Osteocyte (in vitro differentiated cells): ENCODE results near the gene ABO. TPM values are rescaled to one million over a fixed set of nuclear protein-coding genes. Genes with fewer than 3 reads are reported as not detected.

ENCODE experiments used
- DNase-seq: peaks from one replicate; pipeline ENCODE4 v3.0.0; 2021; ENCODE audit warnings: mixed read lengths; ENCODE audit not compliant: unreplicated experiment; ENCODE audit errors: extremely low spot score
- H3K27ac Mint-ChIP-seq: one replicate; pipeline ENCODE4 v1.8.0; 2021; ENCODE audit warnings: mild to moderate bottlenecking, mixed read lengths; ENCODE audit not compliant: unreplicated experiment
- H3K27me3 Mint-ChIP-seq: one replicate; pipeline ENCODE4 v1.8.0; 2021; ENCODE audit warnings: mixed read lengths; ENCODE audit not compliant: unreplicated experiment
- H3K36me3 Mint-ChIP-seq: one replicate; pipeline ENCODE4 v1.8.0; 2021; ENCODE audit warnings: mixed read lengths; ENCODE audit not compliant: unreplicated experiment
- H3K4me1 Mint-ChIP-seq: one replicate; pipeline ENCODE4 v1.8.0; 2021; ENCODE audit warnings: mixed read lengths; ENCODE audit not compliant: unreplicated experiment
- H3K4me3 Mint-ChIP-seq: one replicate; pipeline ENCODE4 v1.8.0; 2021; ENCODE audit warnings: mild to moderate bottlenecking, moderate library complexity, mixed read lengths; ENCODE audit not compliant: unreplicated experiment
- H3K9me3 Mint-ChIP-seq: one replicate; pipeline ENCODE4 v1.8.0; 2021; ENCODE audit warnings: mixed read lengths; ENCODE audit not compliant: unreplicated experiment
- total RNA-seq: library from RNA; stranded (reverse); gene quantifications from 2 replicates; pipeline ENCODE4 v1.2.1, GENCODE V29; 2021
- TF ChIP-seq, protein P1 (sequence below): fragments of 200-600 bp; sonication (generic); IDR thresholded peaks from 2 replicates; pipeline ENCODE4 v1.5.0; 2021; ENCODE audit warnings: antibody characterized with exemption, mild to moderate bottlenecking, moderate library complexity

Gene ABO
- total RNA-seq, 1 donor from 2014 or later, result not detected

DNA sequence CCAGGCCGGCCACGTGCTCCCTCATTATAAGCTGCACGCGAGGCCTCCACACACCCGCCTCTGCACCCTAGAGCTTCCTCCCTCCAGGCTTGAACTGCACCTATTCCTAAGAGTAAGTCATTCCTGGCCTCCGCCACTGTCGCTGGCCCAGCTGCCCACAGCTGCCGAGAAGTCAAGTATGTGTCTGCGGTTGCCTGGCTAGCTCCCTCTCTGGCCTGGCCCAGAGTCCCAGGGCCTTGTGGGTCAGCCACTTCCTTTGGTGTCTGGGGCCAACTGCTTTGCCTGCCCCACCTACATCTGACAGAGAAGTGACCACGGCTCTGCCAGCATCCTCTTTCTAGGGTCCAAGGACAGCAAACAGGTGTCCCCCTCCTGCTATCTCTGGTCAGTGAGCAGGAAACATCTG lies 18.3 kb downstream of the ABO start:
- TF ChIP-seq, protein P1, sequence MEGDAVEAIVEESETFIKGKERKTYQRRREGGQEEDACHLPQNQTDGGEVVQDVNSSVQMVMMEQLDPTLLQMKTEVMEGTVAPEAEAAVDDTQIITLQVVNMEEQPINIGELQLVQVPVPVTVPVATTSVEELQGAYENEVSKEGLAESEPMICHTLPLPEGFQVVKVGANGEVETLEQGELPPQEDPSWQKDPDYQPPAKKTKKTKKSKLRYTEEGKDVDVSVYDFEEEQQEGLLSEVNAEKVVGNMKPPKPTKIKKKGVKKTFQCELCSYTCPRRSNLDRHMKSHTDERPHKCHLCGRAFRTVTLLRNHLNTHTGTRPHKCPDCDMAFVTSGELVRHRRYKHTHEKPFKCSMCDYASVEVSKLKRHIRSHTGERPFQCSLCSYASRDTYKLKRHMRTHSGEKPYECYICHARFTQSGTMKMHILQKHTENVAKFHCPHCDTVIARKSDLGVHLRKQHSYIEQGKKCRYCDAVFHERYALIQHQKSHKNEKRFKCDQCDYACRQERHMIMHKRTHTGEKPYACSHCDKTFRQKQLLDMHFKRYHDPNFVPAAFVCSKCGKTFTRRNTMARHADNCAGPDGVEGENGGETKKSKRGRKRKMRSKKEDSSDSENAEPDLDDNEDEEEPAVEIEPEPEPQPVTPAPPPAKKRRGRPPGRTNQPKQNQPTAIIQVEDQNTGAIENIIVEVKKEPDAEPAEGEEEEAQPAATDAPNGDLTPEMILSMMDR, result no peak
- Mint-ChIP-seq H3K4me3 (no peak overlapping the region), H3K4me1 (no peaks in the 10 kb centered on the region), H3K27me3 (peaks cover 13% of the 10 kb centered on the region), H3K9me3 (peaks cover 3% of the 10 kb centered on the region), H3K27ac (no peak overlapping the region), H3K36me3 (no peaks in the 10 kb centered on the region)
- no peak for DNase-seq

DNA sequence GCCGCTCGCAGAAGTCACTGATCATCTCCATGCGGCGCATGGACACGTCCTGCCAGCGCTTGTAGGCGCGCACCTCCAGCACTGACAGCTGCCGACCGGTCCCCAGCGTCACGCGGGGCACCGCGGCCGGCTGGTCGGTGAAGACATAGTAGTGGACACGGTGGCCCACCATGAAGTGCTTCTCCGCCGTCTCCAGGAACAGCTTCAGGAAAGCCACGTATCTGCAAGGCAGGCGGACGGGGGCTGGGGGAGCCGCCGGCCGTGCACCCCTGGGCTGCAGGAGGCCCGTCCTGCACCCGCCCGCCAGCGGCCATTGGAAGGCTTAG lies 18.9 kb downstream of the ABO start:
- no peak overlapping the region for H3K4me3 Mint-ChIP-seq
- no peak overlapping the region for H3K27ac Mint-ChIP-seq
- H3K36me3 Mint-ChIP-seq, result no peaks in the 10 kb centered on the region
- H3K9me3 Mint-ChIP-seq, result peaks cover 3% of the 10 kb centered on the region
- H3K27me3 Mint-ChIP-seq, result peaks cover 13% of the 10 kb centered on the region
- no peak for DNase-seq
- TF ChIP-seq, protein P1, result no peak
- H3K4me1 Mint-ChIP-seq, result no peaks in the 10 kb centered on the region

DNA sequence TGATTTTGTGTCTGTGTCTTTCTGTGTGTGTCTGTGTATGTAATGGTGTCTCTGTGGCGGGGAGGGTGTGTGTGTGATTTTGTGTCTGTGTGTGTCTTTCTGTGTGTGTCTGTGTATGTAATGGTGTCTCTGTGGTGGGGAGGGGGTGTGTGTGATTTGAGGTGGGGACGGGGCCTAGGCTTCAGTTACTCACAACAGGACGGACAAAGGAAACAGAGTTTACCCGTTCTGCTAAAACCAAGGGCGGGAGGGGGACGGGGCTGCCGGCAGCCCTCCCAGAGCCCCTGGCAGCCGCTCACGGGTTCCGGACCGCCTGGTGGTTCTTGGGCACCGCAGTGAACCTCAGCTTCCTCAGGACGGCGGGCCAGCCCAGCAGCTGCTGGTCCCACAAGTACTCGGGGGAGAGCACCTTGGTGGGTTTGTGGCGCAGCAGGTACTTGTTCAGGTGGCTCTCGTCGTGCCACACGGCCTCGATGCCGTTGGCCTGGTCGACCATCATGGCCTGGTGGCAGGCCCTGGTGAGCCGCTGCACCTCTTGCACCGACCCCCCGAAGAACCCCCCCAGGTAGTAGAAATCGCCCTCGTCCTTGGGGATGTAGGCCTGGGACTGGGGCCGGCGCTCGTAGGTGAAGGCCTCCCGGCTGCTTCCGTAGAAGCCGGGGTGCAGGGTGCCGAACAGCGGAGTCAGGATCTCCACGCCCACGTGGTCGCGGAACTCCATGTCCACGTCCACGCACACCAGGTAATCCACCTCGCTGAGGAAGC lies 19.4 kb downstream of the ABO start:
- H3K27ac Mint-ChIP-seq, result no peak overlapping the region
- no peak overlapping the region for H3K4me3 Mint-ChIP-seq
- TF ChIP-seq, protein P1, result no peak
- no peaks in the 10 kb centered on the region for H3K4me1 Mint-ChIP-seq
- H3K36me3 Mint-ChIP-seq, result no peaks in the 10 kb centered on the region
- H3K9me3 Mint-ChIP-seq, result peaks cover 3% of the 10 kb centered on the region
- no peak for DNase-seq
- H3K27me3 Mint-ChIP-seq, result peaks cover 17% of the 10 kb centered on the region

DNA sequence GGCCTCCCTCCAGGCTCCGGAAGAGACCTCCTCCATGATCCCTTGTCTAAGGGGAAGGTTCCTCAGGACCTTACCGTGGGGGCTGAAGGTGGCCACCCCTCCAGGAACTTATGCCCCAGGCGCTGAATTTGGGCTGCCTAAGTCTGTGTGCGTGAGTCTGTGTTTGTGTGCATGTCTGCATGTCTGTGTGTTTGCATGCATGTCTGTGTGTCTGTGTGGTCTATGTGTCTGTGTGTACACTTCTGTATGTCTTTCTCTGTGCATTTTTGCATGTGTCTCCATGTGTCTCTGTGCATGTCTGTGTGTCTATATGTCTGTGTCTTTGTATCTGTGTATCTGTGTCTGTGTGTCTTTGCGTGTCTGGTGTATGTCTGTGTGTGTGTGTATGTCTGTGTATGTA lies 20.5 kb downstream of the ABO start:
- Mint-ChIP-seq H3K27me3 (peaks cover 26% of the 10 kb centered on the region), H3K4me3 (no peak overlapping the region), H3K36me3 (no peaks in the 10 kb centered on the region), H3K9me3 (peaks cover 3% of the 10 kb centered on the region), H3K27ac (no peak overlapping the region), H3K4me1 (no peaks in the 10 kb centered on the region)
- no peak for DNase-seq
- TF ChIP-seq, protein P1, result no peak

GRCh38 chr9:133253268-133253667 lies 21.7 kb downstream of the ABO start:
- Mint-ChIP-seq H3K27ac (no peak overlapping the region), H3K27me3 (peaks cover 35% of the 10 kb centered on the region)
- DNase-seq, result no peak

More at GRCh38 chr9:133253268-133253667, 21.7 kb downstream of the ABO start:
- Mint-ChIP-seq H3K36me3 (no peaks in the 10 kb centered on the region), H3K4me1 (no peaks in the 10 kb centered on the region), H3K9me3 (peaks cover 3% of the 10 kb centered on the region), H3K4me3 (no peak overlapping the region)
- TF ChIP-seq, protein P1, result no peak
